Epithelial cell of prostate (primary cell): ENCODE measurements around the gene TNKS1BP1.

ENCODE experiments used
- DNase-seq: peaks from one replicate; pipeline ENCODE4 v3.0.0-alpha.2; 2011; ENCODE audit warnings: low read depth, low spot score
- H3K27ac ChIP-seq: fragments of 450-650 bp; 2 replicates; pipeline ENCODE4 v1.5.1; 2017; ENCODE audit warnings: mild to moderate bottlenecking

The TNKS1BP1 gene

GRCh38 chr11:57332694-57333440, 8.1 kb upstream of the TNKS1BP1 start:
- no peak overlapping the region for H3K27ac ChIP-seq
- DNase-seq, result no peak

GRCh38 chr11:57331720-57332119, 7.0 kb upstream of the TNKS1BP1 start:
- no peak overlapping the region for H3K27ac ChIP-seq
- no peak for DNase-seq

GRCh38 chr11:57330029-57330428, 5.3 kb upstream of the TNKS1BP1 start:
- DNase-seq, result no peak
- H3K27ac ChIP-seq, result no peak overlapping the region

DNA sequence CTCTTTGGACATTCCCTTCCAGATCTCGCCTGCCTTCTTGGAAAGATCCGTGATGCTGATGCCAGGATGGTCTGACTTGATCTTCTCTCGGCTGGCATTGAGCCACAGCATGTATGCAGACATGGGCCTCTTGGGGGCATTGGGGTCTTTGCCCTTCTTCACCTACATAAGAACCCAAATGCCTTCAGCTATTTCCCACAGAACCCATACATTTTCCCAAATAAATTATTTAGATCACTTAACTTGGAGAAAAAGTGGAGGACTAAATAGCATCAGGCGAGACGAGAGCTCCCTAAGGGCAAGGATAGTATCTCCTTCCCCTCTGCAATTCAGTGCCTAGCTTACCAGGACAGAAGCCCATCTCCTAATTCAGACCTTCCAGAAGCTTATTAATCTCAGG, 3.0 kb upstream of the TNKS1BP1 start:
- H3K27ac ChIP-seq, result no peak overlapping the region
- no peak for DNase-seq

DNA sequence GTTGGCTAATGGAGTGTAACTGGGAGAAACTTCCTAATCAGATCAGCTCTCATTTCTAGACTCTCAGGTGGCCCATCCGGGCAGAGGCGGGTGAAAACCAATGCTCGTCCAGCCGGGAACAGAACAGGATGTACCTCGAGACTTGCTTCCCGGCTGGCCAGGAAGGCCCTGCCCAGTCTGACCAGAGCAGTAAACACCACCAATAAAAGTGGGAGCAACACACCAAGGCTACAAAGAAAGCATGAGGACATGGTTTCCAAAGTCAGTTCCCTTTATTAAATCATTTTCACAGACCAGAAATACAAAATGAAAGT, 940 bp upstream of the TNKS1BP1 start:
- H3K27ac ChIP-seq, result peak overlapping the region; percentile 99

DNA sequence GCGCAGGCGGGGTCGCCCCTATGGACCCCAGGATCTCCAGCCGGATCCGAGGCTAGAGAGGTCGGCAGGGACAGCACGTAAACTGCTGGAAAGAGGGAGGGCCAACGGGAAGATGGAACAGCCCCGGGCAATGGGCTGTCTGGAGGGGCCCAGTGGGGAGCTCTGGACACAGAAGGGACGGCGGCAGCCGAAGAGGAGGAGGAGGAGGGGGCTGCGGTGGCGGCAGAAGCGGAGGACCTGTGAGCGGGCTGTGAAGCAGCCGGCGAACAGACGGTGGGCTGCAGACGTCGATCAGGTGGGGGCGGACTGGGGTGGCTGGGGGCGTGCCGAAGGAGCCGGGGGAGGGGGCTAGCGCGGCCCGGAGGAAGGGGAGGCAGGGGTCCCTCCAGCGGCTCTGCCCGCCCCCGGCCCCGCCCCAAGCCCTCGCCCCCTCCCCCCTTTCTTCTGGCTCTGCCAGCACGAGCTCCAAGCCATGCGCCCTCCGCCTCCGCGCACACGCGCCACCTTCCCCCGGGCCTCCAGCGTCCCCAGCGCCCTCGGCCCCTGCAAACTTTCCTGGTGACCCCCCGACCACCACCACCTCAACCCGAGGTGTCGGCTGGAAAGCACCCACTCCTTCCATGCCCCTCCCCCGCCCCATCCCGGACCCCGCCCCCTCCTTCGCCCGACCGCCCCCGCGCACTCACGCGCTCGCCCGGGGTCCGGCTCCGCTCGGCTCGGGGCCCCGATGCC, 432 bp downstream of the TNKS1BP1 start:
- DNase-seq, result no peak
- H3K27ac ChIP-seq, result peak overlapping the region; percentile 99

More for the DNA sequence above, 940 bp upstream of the TNKS1BP1 start:
- DNase-seq, result no peak

DNA sequence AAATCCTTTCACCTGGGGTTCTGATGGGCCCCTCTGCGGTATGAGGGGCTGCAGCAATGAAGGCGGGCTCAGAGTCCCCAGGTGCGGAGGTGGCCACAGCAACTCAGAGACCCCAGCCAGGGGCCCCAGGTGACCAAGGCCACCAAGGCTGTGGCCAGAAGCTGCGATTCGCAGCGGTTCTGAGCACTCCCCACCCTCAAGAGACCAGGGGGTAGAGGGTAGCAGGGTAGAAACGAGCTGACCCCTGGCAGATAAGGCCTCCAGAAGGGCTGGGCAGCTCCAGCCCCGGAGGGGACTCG, 948 bp downstream of the TNKS1BP1 start:
- peak overlapping the region; percentile 99 for H3K27ac ChIP-seq
- DNase-seq, result no peak

- DNase-seq, result no peak
- peak overlapping the region; percentile 99 for H3K27ac ChIP-seq
Measured at GRCh38 chr11:57323167-57323854, 1.4 kb downstream of the TNKS1BP1 start.

GRCh38 chr11:57322256-57323166, 2.2 kb downstream of the TNKS1BP1 start:
- peak overlapping the region; percentile 99 for H3K27ac ChIP-seq

GRCh38 chr11:57321388-57322255, 3.1 kb downstream of the TNKS1BP1 start:
- peak overlapping the region; percentile 99 for H3K27ac ChIP-seq
- DNase-seq, result no peak

More at GRCh38 chr11:57322256-57323166, 2.2 kb downstream of the TNKS1BP1 start:
- peak; percentile 74 for DNase-seq

DNA sequence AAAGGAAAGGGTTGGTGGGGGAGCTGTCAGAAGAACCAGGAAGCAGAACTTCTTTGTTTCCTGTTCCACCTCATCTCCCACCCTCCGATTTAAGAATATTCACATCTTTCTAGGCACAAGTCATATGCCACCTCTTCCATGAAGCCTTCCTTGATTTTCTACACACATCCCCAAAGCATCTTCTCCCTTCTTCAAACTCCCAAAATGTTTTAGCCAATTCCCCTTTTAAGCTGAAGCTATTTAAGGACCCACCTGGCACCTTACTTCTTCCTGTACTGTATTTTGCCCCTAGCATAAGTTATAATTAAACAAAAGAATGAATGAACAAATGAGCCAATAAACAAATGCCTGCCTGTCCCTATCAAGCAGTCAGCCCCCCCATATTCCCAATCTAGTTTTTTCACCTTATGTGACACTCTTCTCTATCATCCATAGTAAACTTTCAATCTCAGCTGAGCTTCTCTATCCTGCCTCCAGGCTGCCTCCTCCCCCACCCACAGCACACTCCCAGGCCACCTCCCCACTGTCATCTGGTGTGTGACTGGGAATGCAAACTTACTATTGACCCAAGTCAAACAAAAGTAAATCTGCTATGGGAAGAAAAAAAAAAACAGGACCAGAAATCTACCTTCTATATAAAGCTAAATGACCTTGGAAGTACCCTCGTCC, 3.9 kb downstream of the TNKS1BP1 start:
- DNase-seq, result no peak
- H3K27ac ChIP-seq, result peak overlapping the region; percentile 99

- H3K27ac ChIP-seq, result peak overlapping the region; percentile 99
- no peak for DNase-seq
Measured at GRCh38 chr11:57320067-57320718, 4.6 kb downstream of the TNKS1BP1 start.

- no peak for DNase-seq
Measured at GRCh38 chr11:57318178-57318577, 6.6 kb downstream of the TNKS1BP1 start.

DNA sequence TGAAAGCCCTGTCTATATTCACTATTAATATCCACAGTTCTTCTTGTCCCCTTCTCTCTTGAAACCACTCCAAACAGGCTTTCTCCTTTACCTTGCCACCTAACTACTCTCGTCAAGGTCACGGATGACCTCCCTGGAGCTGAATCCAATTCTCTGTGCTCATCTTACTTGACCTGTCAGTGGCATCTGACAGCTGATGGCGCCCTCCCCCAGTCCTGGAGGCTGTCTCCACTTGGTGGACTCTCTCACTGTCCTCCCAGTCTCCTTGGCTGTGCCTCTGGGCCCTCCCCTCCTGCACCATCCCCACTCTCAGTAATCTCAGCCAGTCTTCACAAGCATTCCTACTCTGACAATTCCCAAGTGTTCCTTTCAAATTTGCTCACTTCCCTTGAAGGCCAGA, 8.7 kb downstream of the TNKS1BP1 start:
- H3K27ac ChIP-seq, result peak overlapping the region; percentile 4
- DNase-seq, result no peak

More at GRCh38 chr11:57318178-57318577, 6.6 kb downstream of the TNKS1BP1 start:
- peak overlapping the region; percentile 99 for H3K27ac ChIP-seq

GRCh38 chr11:57315491-57315890, 9.3 kb downstream of the TNKS1BP1 start:
- H3K27ac ChIP-seq, result peak overlapping the region; percentile 4
- DNase-seq, result no peak

DNA sequence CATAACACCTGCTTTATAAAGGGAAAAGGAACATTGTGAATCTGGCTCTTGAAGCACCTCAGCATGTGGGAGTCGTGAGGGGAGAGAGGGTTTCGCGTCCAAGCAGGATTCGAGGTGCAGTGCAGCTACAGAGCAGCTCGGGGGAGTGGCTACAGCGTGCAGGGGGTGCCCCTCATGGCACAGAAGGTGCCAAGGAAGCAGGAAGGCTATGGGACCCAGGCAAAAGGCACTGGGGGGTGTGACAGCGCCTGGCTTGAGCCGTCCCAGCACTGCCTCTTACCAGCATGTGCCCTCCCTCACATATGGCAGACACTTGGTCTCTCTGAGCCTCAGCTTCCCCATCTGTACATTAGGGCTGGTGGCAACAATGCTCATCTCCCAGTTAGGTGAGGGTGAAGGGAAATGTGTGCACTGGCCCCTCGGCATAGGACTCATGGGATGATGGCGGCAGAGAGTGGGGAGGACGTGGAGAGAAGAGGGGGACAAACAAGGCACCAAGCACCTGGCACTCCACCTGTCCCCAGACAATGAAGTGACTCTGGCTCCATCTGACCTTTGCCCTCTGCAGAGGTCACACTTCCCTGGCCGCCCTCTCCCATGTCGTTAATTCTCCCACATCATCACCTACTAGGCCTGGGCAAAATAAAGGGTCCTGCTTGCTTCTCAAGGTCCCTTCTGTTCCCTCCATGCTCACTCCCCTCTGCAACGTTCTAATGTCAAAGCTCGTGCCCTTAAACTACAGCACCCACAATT, 10.4 kb downstream of the TNKS1BP1 start:
- no peak for DNase-seq
- H3K27ac ChIP-seq, result no peak overlapping the region

GRCh38 chr11:57313788-57314135, 11.0 kb downstream of the TNKS1BP1 start:
- no peak for DNase-seq
- no peak overlapping the region for H3K27ac ChIP-seq
